GM18867 (cell line): ENCODE results near the gene MMP17.
"Not testable (repeated sequence)": the region's sequence is repeated elsewhere in the genome, so short reads cannot be mapped to it uniquely, and the experiment has no call there.

ENCODE experiments used
- ATAC-seq: cut with Tn5 transposase; IDR thresholded peaks from one replicate; pipeline ENCODE4 v1.9.1; 2021; ENCODE audit warnings: mild to moderate bottlenecking, moderate library complexity; ENCODE audit not compliant: unreplicated experiment

Gene MMP17

GRCh38 chr12:131799828-131800593 lies 28.2 kb upstream of the MMP17 start:
- ATAC-seq = no peak

- ATAC-seq = no peak
These were observed 27.5 kb upstream of the MMP17 start for GRCh38 chr12:131800594-131801135.

DNA sequence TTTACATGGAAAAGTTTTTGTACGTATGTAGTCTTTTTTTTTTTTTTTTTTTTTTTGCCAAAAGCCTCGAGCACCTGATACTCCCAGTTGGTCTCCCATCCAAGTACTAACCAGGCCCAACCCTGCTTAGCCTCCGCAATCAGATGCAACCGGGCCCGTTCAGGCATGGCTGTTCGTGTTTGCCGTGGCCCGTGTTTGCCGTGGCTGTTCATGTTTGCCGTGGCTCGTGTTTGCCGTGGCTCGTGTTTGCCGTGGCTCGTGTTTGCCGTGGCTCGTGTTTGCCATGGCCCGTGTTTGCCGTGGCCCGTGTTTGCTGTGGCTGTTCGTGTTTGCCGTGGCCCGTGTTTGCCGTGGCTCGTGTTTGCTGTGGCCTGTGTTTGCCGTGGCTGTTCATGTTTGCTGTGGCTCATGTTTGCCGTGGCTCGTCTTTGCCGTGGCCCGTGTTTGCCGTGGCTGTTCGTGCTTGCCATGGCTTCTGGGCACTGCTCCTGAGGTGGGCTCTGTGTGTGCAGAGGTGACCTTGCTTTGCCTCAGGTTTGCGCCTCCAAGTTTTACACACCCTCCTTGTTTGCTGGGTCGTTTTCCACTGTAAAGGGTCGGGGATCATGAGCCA lies 26.8 kb upstream of the MMP17 start:
- no peak for ATAC-seq

DNA sequence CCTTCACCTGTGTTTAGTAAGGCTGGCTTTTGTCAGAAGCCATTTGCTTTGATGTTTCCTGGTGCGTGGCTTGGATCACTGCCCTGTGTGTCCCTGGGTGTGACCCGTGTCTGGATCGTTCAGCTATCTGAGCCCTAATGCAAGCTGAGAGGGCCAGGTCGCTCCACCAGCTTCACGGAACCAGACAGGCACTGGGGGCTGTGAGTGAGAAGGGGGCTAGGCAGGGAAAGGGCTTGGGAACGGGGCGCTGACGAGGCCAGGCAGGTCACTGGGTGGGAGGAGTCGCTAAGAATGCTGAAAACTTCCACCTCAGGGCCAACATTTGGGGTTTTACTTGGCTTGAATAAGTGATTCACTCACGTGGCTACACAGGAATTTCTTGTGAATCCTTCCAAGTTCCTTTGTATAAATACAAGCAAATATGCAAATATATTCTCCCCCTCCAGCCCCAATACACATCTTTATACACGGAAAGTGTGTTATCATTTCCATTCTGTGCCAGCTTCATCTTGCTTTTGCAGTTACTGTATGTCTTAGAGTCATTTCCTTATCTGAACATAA lies 24.2 kb upstream of the MMP17 start:
- ATAC-seq = no peak

GRCh38 chr12:131805421-131805820 lies 22.8 kb upstream of the MMP17 start:
- no peak for ATAC-seq

DNA sequence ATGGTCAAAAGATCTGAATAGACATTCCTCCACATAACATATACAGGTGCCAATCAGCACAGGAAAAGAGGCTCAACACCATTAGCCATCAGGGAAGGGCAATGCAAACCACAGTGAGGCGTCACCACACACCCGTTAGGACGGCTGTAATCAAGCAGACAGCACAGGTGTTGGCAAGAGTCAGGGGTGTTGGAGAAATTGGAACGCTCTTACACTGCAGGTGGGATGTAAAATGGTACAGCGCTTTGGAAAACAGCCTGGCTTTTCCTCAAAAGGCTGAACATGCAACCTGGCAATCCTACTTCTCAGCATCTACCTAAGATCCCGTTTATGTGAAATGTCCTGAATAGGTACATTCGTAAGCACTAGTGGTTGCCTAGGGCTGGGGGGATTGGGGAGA lies 21.5 kb upstream of the MMP17 start:
- ATAC-seq = no peak

DNA sequence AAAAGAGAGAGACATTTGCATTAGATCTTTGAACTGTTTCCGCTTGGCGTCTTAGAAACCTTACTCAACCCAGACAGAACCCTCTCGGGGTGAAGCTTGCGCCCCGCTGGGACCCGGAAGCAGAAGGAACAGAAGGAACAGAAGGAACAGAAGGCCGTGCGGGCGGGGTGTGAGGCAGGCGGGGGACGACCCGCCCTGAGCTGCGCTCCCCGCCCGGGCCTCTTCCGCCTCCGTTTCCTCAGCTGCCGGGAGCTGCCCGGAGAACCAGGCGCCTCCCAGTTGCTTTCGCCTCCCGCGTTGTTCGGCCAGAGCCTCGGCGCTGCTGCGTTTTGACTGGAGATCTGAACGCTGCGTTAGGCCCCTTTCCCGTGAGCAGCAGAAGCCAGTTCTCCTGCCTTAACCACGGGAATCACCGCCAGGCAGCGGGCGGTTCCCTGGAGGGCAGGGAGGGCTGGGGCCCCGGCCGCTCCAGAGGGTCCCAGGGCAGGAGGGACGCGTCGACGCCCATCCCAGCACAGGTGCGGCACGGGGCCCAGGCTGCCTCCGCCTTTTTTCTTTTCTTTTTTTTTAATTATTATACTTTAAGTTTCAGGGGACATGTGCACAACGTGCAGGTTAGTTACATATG lies 19.3 kb upstream of the MMP17 start:
- ATAC-seq = peak; percentile 72

DNA sequence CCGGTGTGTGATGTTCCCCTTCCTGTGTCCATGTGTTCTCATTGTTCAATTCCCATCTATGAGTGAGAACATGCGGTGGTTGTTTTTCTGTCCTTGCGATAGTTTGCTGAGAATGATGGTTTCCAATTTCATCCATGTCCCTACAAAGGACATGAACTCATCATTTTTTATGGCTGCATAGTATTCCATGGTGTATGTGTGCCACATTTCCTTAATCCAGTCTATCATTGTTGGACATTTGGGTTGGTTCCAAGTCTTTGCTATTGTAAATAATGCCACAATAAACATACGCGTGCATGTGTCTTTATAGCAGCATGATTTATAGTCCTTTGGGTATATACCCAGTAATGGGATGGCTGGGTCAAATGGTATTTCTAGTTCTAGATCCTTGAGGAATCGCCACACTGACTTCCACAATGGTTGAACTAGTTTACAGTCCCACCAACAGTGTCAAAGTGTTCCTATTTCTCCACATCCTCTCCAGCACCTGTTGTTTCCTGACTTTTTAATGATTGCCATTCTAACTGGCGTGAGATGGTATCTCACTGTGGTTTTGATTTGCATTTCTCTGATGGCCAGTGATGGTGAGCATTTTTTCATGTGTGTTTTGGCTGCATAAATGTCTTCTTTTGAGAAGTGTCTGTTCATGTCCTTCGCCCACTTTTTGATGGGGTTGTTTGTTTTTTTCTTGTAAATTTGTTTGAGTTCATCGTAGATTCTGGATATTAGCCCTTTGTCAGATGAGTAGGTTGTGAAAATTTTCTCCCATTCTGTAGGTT lies 18.5 kb upstream of the MMP17 start:
- not testable (repeated sequence) for ATAC-seq

DNA sequence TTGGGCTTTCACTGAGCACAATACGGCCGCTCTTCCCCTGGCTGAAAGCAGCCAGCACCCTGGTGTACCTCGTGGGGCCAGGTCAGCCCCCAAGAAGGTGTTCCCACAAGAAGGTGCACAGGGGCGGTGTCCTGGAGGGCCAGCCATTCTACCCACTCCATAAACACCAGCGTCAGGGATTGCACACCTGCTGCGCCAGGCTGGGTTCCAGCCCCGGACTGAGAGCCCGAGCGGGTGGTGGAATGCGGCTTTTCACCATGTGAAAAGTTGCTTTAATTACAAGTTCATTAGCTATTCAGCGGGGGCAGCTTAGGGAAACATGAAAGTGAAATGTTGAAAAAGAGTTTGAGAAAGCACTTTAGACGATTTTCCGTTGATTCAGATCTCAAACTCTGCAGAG lies 17.5 kb upstream of the MMP17 start:
- ATAC-seq = no peak

DNA sequence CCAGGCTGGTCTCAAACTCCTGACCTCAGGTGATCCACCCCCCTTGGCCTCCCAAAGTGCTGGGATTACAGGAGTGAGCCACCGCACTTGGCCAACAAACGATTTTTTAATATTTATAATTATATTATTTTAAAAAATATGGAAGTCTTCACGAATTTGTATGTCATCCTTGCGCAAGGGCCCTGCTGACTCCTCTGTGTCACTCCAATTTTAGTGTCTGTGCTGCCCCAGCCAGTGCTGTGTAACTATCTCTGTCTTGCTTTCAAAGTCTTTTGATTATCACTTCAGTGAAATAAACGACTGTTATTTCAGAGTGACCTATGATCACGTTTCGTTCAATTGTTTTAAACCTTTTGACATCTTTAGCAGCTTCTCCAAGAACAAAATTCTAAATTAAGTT lies 13.1 kb upstream of the MMP17 start:
- no peak for ATAC-seq

DNA sequence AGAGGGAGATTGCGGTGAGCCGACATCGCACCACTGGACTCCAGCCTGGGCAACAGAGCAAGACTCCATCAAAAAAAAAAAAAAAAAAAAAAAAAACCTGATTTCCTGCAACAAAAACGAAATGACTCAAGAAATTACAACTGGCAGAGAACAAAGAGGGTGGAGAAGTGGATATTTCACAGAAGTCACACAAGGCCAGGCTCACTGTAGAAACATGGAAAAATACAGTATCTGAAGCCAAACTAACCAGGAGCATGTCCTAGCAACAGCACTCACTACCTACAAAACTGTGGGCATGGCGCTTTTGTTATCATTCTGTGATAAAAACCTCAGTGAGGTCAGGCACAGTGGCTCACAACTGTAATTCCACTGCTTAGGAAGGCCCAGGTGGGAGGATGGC lies 11.7 kb upstream of the MMP17 start:
- no peak for ATAC-seq

- no peak for ATAC-seq
These were observed 11.0 kb upstream of the MMP17 start for GRCh38 chr12:131817241-131817640.

DNA sequence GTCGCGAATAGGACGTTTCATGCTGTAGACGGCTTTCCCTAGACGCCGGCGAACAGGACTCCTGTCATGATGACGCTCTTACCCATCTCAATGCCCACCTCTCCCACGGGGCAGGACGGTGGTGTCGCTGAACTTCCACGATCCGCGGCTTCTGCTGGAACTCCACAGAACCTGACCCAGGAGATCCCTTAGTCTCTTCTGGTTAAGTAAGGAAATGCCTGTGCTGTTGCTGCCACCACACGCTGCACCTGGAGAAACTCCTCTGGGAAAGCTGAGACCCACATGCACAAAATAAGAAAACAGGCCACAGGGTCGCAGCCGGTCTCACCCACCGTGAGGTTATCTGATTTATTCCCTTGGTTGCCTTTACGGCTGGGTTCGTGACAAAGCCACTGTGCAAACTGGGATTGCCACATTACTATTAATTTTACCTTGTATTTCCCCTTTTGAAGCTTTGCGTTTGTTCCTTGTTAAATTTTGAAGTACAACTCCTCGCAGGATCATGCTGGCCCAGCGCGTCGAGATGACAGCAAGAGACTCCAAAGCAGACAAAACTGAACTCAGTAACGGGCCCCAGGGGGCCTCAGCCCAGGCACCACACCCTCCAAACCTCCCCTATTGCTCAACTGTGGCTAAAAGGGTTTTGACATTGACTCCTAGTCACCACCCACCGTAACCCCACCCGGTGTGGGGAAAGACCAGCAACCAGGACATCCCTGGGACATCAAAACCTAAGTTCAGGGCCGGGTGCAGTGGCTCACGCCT lies 9.2 kb upstream of the MMP17 start:
- no peak for ATAC-seq

DNA sequence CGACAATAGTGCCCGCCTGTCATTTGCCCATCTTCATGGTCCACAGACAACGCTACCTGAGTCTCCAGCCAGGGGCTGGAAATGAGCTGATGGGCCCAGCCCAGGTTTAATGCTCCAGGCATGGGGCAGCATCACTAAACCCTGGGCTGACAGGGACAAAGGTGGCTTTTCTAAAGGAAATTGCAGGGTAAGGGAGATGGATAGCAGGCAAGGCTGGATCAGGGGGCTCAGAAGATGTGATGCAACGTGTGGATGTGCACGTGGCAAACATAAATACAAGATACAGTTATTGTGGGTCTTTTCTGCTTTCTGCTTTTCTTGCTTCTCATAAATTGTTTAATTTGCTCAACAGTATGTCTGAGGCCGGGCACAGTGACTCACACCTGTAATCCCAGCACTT lies 3.7 kb upstream of the MMP17 start:
- no peak for ATAC-seq

DNA sequence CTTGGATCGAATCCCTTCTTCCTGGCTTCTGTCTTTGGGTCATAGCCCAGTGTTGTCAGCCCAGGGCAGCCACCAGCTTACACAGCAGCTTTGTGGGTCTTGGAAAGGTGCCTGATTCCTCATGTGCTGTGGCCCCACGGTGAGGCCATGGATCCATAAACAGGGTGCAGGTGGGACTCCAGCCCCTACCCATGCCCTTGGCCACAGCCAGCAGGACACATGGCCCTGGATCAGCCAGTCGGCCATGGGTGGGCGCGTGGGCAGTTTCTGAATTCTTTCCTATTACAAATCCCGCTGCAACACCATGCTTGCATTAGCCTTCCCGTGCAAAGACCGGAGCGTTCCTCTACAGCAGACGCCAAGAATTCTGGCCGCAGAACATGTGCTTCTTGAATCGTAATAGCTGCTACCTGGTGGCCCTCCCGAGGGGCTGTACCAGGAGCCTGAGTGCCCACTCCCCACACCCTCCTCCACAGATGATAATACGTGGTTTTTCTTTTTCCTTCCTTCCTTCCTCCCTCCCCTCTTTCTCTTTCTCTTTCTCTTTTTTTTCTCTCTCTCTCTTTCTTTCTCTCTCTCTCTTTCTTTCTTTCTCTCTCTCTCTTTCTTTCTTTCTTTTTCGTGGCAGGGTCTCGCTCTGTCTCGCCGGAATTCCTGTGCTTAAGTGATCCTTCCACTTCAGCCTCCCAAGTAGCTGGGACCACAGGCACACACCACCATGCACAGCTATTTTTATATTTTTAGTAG lies 2.9 kb upstream of the MMP17 start:
- no peak for ATAC-seq

DNA sequence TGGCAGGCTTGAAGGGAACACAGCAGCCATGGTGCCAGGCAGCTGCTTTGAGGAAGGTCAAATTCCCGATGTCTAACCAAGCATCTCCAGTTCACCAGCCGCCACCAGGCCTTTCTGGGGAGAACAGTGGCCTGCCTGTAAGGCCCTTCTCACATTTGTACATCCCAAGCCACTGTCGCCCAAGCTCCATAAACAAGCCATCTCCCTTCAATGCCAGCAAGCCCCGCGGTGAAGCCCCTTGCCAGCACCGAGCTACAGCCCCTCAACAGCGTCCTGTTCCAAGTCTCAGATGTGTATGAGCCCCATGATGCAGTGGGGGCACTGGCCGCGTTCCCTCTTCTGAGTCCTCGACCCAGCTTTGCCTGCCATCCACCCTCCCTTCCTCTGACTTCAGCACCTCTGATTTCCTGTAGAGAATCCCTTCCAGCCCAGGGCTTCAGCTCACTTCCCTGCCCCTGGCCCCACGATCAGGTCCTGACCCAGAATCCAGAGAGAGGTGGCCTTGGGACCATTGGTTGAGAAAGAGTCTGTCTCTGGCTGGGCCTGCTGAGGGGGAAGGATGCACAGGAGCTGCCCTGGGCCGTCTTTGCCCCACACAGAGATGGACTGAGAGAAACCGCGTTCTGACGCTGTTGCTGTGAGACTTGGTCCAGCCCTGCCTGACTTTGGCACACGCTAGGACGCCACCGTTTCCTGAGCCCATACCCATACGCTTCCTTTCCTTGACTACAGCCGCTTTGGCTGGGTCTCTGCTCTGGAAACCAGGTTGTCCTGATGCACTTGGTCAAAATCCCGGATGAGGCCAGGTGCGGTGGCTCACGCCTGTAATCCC lies 1.9 kb upstream of the MMP17 start:
- no peak for ATAC-seq

- no peak for ATAC-seq
These were observed 620 bp downstream of the MMP17 start for GRCh38 chr12:131828671-131829355.

GRCh38 chr12:131829356-131829747 lies 1.2 kb downstream of the MMP17 start:
- ATAC-seq = no peak
